IMR-90 (cell line): Measurements from ENCODE around the gene TOP3B. TPM values are rescaled to one million over a fixed set of nuclear protein-coding genes. Genes with fewer than 3 reads are reported as not detected.

Source experiments
- ATAC-seq: fragments of 200-7000 bp; cut with Tn5 transposase; 2 replicates; pipeline ENCODE4 v1.9.1; 2020; ENCODE audit warnings: low read depth, mild to moderate bottlenecking, moderate library complexity
- BruUV-seq: library from RNA; stranded (reverse); fragments of 400-500 nt; replicated peaks from 2 replicates; lab custom pipeline; 2021; lab: Mats Ljungman, UMichigan
- CTCF ChIA-PET: fragments of 300-600 bp; formaldehyde crosslinking; extraction: SDS; loops from one replicate; lab custom pipeline; 2021; ENCODE audit warnings: antibody characterized with exemption; lab: Yijun Ruan, JAX
- POLR2A ChIA-PET: fragments of 300-600 bp; sonication (Branson Sonifier 250); formaldehyde crosslinking; loops from one replicate; lab custom pipeline; 2022; ENCODE audit warnings: antibody characterized with exemption; ENCODE audit not compliant: unreplicated experiment; lab: Charles Lee
- DNase-seq: peaks from one replicate; pipeline ENCODE4 v3.0.0; 2013
- H2AFZ ChIP-seq: replicated peaks from 2 replicates; pipeline ENCODE3; 2013; ENCODE audit warnings: low read length, mild to moderate bottlenecking; ENCODE audit not compliant: poor library complexity
- H2AK5ac ChIP-seq: 2 replicates; pipeline ENCODE4 v1.6.1; 2013; ENCODE audit warnings: low read depth, low read length, inconsistent platforms
- H2AK9ac ChIP-seq: replicated peaks from 2 replicates; pipeline ENCODE3; 2013; ENCODE audit warnings: mild to moderate bottlenecking, low read depth, low read length, moderate library complexity; ENCODE audit not compliant: poor library complexity
- H2BK120ac ChIP-seq: 2 replicates; pipeline ENCODE4 v1.6.1; 2013; ENCODE audit warnings: low read depth, low read length, inconsistent platforms
- H2BK15ac ChIP-seq: 3 replicates; pipeline ENCODE4 v1.6.1; 2013; ENCODE audit warnings: low read depth, low read length, inconsistent platforms
- H2BK20ac ChIP-seq: 2 replicates; pipeline ENCODE4 v1.6.1; 2013; ENCODE audit warnings: low read depth, mild to moderate bottlenecking, inconsistent platforms, low read length, moderate library complexity
- H2BK5ac ChIP-seq: 2 replicates; pipeline ENCODE4 v1.6.1; 2013; ENCODE audit warnings: mild to moderate bottlenecking, low read depth, low read length, inconsistent platforms; ENCODE audit not compliant: poor library complexity, severe bottlenecking
- H3K14ac ChIP-seq: replicated peaks from 2 replicates; pipeline ENCODE4 v1.6.1; 2013; ENCODE audit warnings: low read depth, low read length, inconsistent platforms
- H3K18ac ChIP-seq: 2 replicates; pipeline ENCODE4 v1.6.1; 2013; ENCODE audit warnings: low read depth, low read length, control low read depth
- H3K23ac ChIP-seq: 2 replicates; pipeline ENCODE4 v1.6.1; 2013; ENCODE audit warnings: low read depth, low read length, inconsistent platforms
- H3K27ac ChIP-seq: 2 replicates; pipeline ENCODE4 v1.5.1; 2013; ENCODE audit warnings: mild to moderate bottlenecking, control low read depth, low read length; ENCODE audit not compliant: insufficient read depth
- H3K27me3 ChIP-seq: 2 replicates; pipeline ENCODE4 v1.6.1; 2013; ENCODE audit warnings: low read length; ENCODE audit not compliant: control insufficient read depth, insufficient read depth
- H3K36me3 ChIP-seq: 2 replicates; pipeline ENCODE4 v1.6.1; 2013; ENCODE audit warnings: low read length, mixed read lengths; ENCODE audit not compliant: control insufficient read depth, insufficient read depth
- H3K4ac ChIP-seq: 2 replicates; pipeline ENCODE4 v1.6.1; 2013; ENCODE audit warnings: low read depth, low read length, inconsistent platforms
- H3K4me1 ChIP-seq: 2 replicates; pipeline ENCODE4 v1.6.1; 2013; ENCODE audit warnings: low read length, mixed read lengths; ENCODE audit not compliant: control insufficient read depth, insufficient read depth
- H3K4me2 ChIP-seq: 2 replicates; pipeline ENCODE4 v1.6.1; 2013; ENCODE audit warnings: low read depth, mild to moderate bottlenecking, control low read depth, low read length, moderate library complexity
- H3K4me3 ChIP-seq: 2 replicates; pipeline ENCODE4 v1.5.1; 2013; ENCODE audit warnings: low read depth, mild to moderate bottlenecking, control low read depth, low read length, moderate library complexity; ENCODE audit not compliant: insufficient read depth
- H3K56ac ChIP-seq: 2 replicates; pipeline ENCODE4 v1.6.1; 2013; ENCODE audit warnings: low read length, inconsistent platforms; ENCODE audit not compliant: insufficient read depth; ENCODE audit errors: extremely low read depth
- H3K79me1 ChIP-seq, 2 experiments: 2 replicates each; pipeline ENCODE4 v1.6.1; 2013; ENCODE audit warnings: low read length in 2 of 2, inconsistent platforms in 1 of 2, low read depth in 1 of 2
- H3K9ac ChIP-seq: 2 replicates; pipeline ENCODE4 v1.6.1; 2013; ENCODE audit warnings: low read depth, low read length, control low read depth
- H3K9me1 ChIP-seq: 2 replicates; pipeline ENCODE4 v1.6.1; 2013; ENCODE audit warnings: low read length, inconsistent platforms; ENCODE audit not compliant: insufficient read depth
- H3K9me3 ChIP-seq: 2 replicates; pipeline ENCODE4 v1.6.1; 2013; ENCODE audit warnings: low read length; ENCODE audit not compliant: control insufficient read depth, insufficient read depth
- H4K20me1 ChIP-seq: 2 replicates; pipeline ENCODE4 v1.6.1; 2013; ENCODE audit warnings: low read length, inconsistent platforms; ENCODE audit not compliant: insufficient read depth
- H4K5ac ChIP-seq: 2 replicates; pipeline ENCODE4 v1.6.1; 2013; ENCODE audit warnings: mild to moderate bottlenecking, low read depth, low read length, control low read depth
- H4K8ac ChIP-seq, 2 experiments: 2 replicates each; pipeline ENCODE4 v1.6.1; 2013; ENCODE audit warnings: low read depth in 2 of 2, low read length in 2 of 2, control low read depth in 1 of 2, inconsistent platforms in 1 of 2
- H4K91ac ChIP-seq: 2 replicates; pipeline ENCODE4 v1.6.1; 2013; ENCODE audit warnings: low read depth, low read length, inconsistent platforms; ENCODE audit not compliant: insufficient read depth
- BHLHE40 ChIP-seq: fragments of 150-350 bp; IDR thresholded peaks from 2 replicates; pipeline ENCODE4 v1.6.1; 2016; ENCODE audit warnings: mild to moderate bottlenecking, low read depth, low read length
- CEBPB ChIP-seq: IDR thresholded peaks from 2 replicates; pipeline ENCODE4 v1.6.1; 2012; ENCODE audit warnings: low read depth, low read length, improper control_type of control experiment
- CHD1 ChIP-seq: IDR thresholded peaks from 2 replicates; pipeline ENCODE4 v1.6.1; 2012; ENCODE audit warnings: low read depth, low read length, improper control_type of control experiment
- ELK1 ChIP-seq: fragments of 150-350 bp; IDR thresholded peaks from 2 replicates; pipeline ENCODE4 v1.6.1; 2016; ENCODE audit warnings: low read depth, mild to moderate bottlenecking, low read length, moderate library complexity, borderline replicate concordance
- FOS ChIP-seq: fragments of 150-350 bp; IDR thresholded peaks from 2 replicates; pipeline ENCODE4 v1.6.1; 2016; ENCODE audit warnings: low read depth, low read length
- MAFK ChIP-seq: IDR thresholded peaks from 2 replicates; pipeline ENCODE4 v1.6.1; 2012; ENCODE audit warnings: low read depth, low read length, improper control_type of control experiment
- MXI1 ChIP-seq: IDR thresholded peaks from 2 replicates; pipeline ENCODE4 v1.6.1; 2012; ENCODE audit warnings: low read depth, mild to moderate bottlenecking, low read length, moderate library complexity, borderline replicate concordance
- NFE2L2 ChIP-seq: fragments of 150-350 bp; IDR thresholded peaks from 2 replicates; pipeline ENCODE4 v1.6.1; 2016; ENCODE audit warnings: low read depth, mild to moderate bottlenecking, low read length
- POLR2A ChIP-seq: IDR thresholded peaks from 2 replicates; pipeline ENCODE4 v1.6.1; 2012; ENCODE audit warnings: mild to moderate bottlenecking, low read depth, low read length
- RAD21 ChIP-seq: IDR thresholded peaks from 2 replicates; pipeline ENCODE4 v1.6.1; 2012; ENCODE audit warnings: low read length, improper control_type of control experiment
- RCOR1 ChIP-seq: IDR thresholded peaks from 2 replicates; pipeline ENCODE4 v1.6.1; 2012; ENCODE audit warnings: mild to moderate bottlenecking, low read length, improper control_type of control experiment; ENCODE audit not compliant: insufficient replicate concordance
- RFX5 ChIP-seq: IDR thresholded peaks from 2 replicates; pipeline ENCODE4 v1.8.0; 2012; ENCODE audit warnings: low read depth, mild to moderate bottlenecking, low read length, moderate library complexity
- SMC3 ChIP-seq: fragments of 150-350 bp; IDR thresholded peaks from 2 replicates; pipeline ENCODE4 v1.6.1; 2016; ENCODE audit warnings: low read depth, mild to moderate bottlenecking, antibody characterized with exemption, low read length, moderate library complexity
- USF2 ChIP-seq: fragments of 150-350 bp; IDR thresholded peaks from 2 replicates; pipeline ENCODE4 v1.6.1; 2017; ENCODE audit warnings: mild to moderate bottlenecking, antibody characterized with exemption, low read length, low read depth
- WGBS, 2 experiments: methylation state at CpG; one replicate each; pipeline versions ENCODE4 v1.1.5 to v1.1.7; 2013; ENCODE audit warnings: missing lambda C conversion rate in 2 of 2; ENCODE audit not compliant: insufficient read length in 1 of 2; ENCODE audit errors: extremely low coverage in 2 of 2; 5-methylcytosine and 5-hydroxymethylcytosine counted together
- dilution Hi-C: fragments of 300-500 bp; cut with HindIII; formaldehyde crosslinking; loops from one replicate; pipeline ENCODE4 v1.14.3; 2018; ENCODE audit warnings: low sequenced_read_pairs; ENCODE audit not compliant: unreplicated experiment
- in situ Hi-C: fragments of 300-500 bp; cut with MboI; formaldehyde crosslinking; loops from 3 replicates; pipeline ENCODE4 v1.14.3; 2019; ENCODE audit warnings: low sequenced_read_pairs, inconsistent platforms, mixed read lengths
- intact Hi-C: fragments of 100-400 bp; cut with micrococcal nuclease; formaldehyde crosslinking; loops from 2 replicates; pipeline ENCODE4 v1.10.0; 2022
- polyA plus RNA-seq, 3 experiments: library from polyadenylated mRNA; depleted of rRNA; stranded (reverse); fragments of >200 nt; gene quantifications; 2 replicates each; pipeline ENCODE4 v1.2.3, GENCODE V29; 2012; ENCODE audit warnings: low replicate concordance in 1 of 3
- total RNA-seq: library from RNA; depleted of rRNA; stranded (reverse); fragments of >200 nt; gene quantifications from 2 replicates; pipeline ENCODE4 v1.2.3, GENCODE V29; 2012
- TF ChIP-seq, protein P1 (sequence below): conservative IDR thresholded peaks from 2 replicates; pipeline ENCODE4 v1.5.1; 2012; ENCODE audit warnings: mild to moderate bottlenecking, low read depth, low read length, improper control_type of control experiment

TOP3B gene
- total and polyA plus RNA-seq, 2 of the 4 experiments (the other 2 are of a cell fraction): 23.0 to 23.5 TPM

DNA sequence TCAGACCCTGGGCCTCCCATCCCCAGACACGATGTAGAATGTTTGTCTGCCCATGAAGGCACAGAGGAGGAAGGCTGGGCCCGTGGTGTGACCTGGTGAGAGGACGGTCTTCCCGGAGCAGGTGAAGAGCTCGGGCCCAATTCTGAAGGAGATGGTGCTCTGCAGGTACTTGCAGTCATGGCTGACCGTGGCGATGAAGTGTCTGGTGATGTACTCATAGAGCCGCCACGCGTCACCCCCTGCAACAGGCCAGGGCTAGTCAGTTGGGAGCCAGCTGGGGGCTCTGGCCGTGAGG is 20.0 kb downstream of the TOP3B start:
- POLR2A ChIA-PET: no interaction called here
- peak overlapping the region; percentile 16 for H2AK9ac ChIP-seq

More for the DNA sequence above, 20.0 kb downstream of the TOP3B start:
- DNase-seq (no peak), ATAC-seq (no peak)
- Histone ChIP-seq H3K18ac (no peak overlapping the region), H3K4ac (no peak overlapping the region), H3K9me3 (no peaks in the 10 kb centered on the region), H4K8ac (no peak overlapping the region), H4K5ac (no peak overlapping the region), H2BK20ac (no peak overlapping the region), H3K27ac (no peak overlapping the region), H3K23ac (no peak overlapping the region), H4K20me1 (no peaks in the 10 kb centered on the region; the same call in 1 of the 2 replicates), H3K27me3 (no peaks in the 10 kb centered on the region), H3K79me1 (0 out of 4 replicates have a peak, but pooled peaks cover 0 to 2% of the 10 kb centered on the region in 2 experiments), H2BK5ac (no peak overlapping the region), H2BK120ac (no peak overlapping the region), H2AK5ac (no peak overlapping the region), H2BK15ac (no peak overlapping the region), H3K56ac (no peak overlapping the region), H2AFZ (no peak overlapping the region), H3K9me1 (no peaks in the 10 kb centered on the region), H3K4me1 (no peaks in the 10 kb centered on the region), H3K4me3 (no peak overlapping the region), H4K91ac (no peak overlapping the region), H3K36me3 (peaks cover 78% of the 10 kb centered on the region), H3K14ac (no peak overlapping the region), H3K4me2 (no peak overlapping the region), H3K9ac (no peak overlapping the region)
- no TSS peak for BruUV-seq
- dilution Hi-C loops (no loop called here), in situ Hi-C loops (no loop called here), intact Hi-C loops (no loop called here)
- 97% methylated on average over 5 of the region's 11 CpGs; no CpG with 5 or more reads in 1 of the 2 experiments for WGBS, 2 experiments
- CTCF ChIA-PET: interaction anchor here (1.0 kb wide), 1 partner anchor 10 kb away, joined by 3 read pairs; no protein-coding TSS in a partner anchor
- no peak for TF ChIP-seq MAFK
- TF ChIP-seq RFX5: no peak
- no peak for TF ChIP-seq ELK1
- TF ChIP-seq FOS: no peak
- no peak for TF ChIP-seq SMC3
- TF ChIP-seq, protein P1, sequence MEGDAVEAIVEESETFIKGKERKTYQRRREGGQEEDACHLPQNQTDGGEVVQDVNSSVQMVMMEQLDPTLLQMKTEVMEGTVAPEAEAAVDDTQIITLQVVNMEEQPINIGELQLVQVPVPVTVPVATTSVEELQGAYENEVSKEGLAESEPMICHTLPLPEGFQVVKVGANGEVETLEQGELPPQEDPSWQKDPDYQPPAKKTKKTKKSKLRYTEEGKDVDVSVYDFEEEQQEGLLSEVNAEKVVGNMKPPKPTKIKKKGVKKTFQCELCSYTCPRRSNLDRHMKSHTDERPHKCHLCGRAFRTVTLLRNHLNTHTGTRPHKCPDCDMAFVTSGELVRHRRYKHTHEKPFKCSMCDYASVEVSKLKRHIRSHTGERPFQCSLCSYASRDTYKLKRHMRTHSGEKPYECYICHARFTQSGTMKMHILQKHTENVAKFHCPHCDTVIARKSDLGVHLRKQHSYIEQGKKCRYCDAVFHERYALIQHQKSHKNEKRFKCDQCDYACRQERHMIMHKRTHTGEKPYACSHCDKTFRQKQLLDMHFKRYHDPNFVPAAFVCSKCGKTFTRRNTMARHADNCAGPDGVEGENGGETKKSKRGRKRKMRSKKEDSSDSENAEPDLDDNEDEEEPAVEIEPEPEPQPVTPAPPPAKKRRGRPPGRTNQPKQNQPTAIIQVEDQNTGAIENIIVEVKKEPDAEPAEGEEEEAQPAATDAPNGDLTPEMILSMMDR: no peak
- no peak for TF ChIP-seq MXI1
- TF ChIP-seq BHLHE40: no peak
- no peak for TF ChIP-seq CHD1
- no peak for TF ChIP-seq RCOR1
- TF ChIP-seq USF2: no peak
- TF ChIP-seq POLR2A: no peak
- TF ChIP-seq CEBPB: no peak
- TF ChIP-seq NFE2L2: no peak
- TF ChIP-seq RAD21: no peak
